Vagina (tissue), 2 donors: ENCODE measurements around the gene ETS2. TPM values are rescaled to one million over a fixed set of nuclear protein-coding genes. Genes with fewer than 3 reads are reported as not detected.
A peak's percentile ranks its signal among the peaks of the same experiment; 100 is the strongest.

Experiments used
- DNase-seq, 2 donors: peaks; one replicate each; pipeline ENCODE4 v3.0.0-alpha.2; 2017; ENCODE audit errors: extremely low spot score in 2 of 2
- H3K27ac ChIP-seq: fragments of 200-600 bp; sonication (generic); one replicate; pipeline ENCODE4 v1.5.1; 2019
- H3K27me3 ChIP-seq: fragments of 200-600 bp; sonication (generic); one replicate; pipeline ENCODE4 v1.5.1; 2019
- H3K36me3 ChIP-seq, 2 donors: fragments of 200-600 bp; sonication (generic); one replicate each; pipeline ENCODE4 v1.5.1; 2017 to 2019
- H3K4me1 ChIP-seq: fragments of 200-600 bp; sonication (generic); one replicate; pipeline ENCODE4 v1.5.1; 2019
- H3K4me3 ChIP-seq, 2 donors: fragments of 200-600 bp; sonication (generic); 1 replicate in 1 of 2; 2 replicates in 1 of 2; pipeline ENCODE4 v1.5.1; 2016 to 2019
- H3K9me3 ChIP-seq: fragments of 200-600 bp; sonication (generic); one replicate; pipeline ENCODE4 v1.5.1; 2019
- POLR2A ChIP-seq, 2 donors: fragments of 450-650 bp; IDR thresholded peaks; one replicate each; pipeline ENCODE4 v1.6.1; 2017; ENCODE audit warnings: antibody characterized with exemption in 2 of 2, mild to moderate bottlenecking in 2 of 2, moderate library complexity in 2 of 2
- POLR2AphosphoS5 ChIP-seq, 2 donors: sonication (generic); formaldehyde crosslinking; IDR thresholded peaks; one replicate each; pipeline ENCODE4 v1.9.0; 2017; ENCODE audit warnings: antibody characterized with exemption in 2 of 2, mild to moderate bottlenecking in 2 of 2, low read depth in 1 of 2; ENCODE audit not compliant: insufficient read depth in 1 of 2
- intact Hi-C: fragments of 100-400 bp; cut with DNase I; formaldehyde crosslinking; loops from one replicate; pipeline ENCODE4 v1.15.1; 2023
- total RNA-seq: library from RNA; depleted of rRNA; stranded (reverse); fragments of >200 nt; gene quantifications from one replicate; pipeline ENCODE4 v1.2.3, GENCODE V29; 2016
- TF ChIP-seq, protein P1 (sequence below), 3 experiments: fragments of 450-650 bp in 2 of 3; fragments of 200-600 bp in 1 of 3; sonication (generic) in 1 of 3; IDR thresholded peaks; one replicate each; pipeline ENCODE4 v1.5.1; 2017 to 2019; ENCODE audit warnings: antibody characterized with exemption in 3 of 3, mild to moderate bottlenecking in 2 of 3, moderate library complexity in 2 of 3

The ETS2 gene
- total RNA-seq, 1 donor from 2014 or later: 134 TPM

DNA sequence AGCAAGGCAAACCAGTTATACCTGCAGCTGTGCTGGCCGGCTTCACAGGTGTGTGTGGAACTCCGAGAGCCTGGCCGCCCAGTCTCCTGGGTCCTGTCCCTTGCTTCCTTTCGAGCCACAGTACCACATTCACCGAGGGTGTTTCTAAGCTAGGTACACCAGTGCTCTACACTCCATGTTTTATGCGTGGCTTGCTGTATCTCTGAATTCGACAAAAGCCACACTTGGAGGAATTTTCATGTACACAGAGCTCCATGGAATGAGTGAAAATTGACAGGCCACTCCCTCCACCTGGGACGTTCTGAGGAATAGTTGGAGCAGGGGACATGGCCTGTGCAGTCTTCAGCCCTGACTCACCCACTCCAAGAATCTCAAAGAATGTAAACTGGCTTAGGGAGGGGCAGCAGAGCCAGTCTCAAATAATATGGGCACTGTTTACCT, 14.0 kb downstream of the ETS2 start:
- Histone ChIP-seq H3K4me3 (no peak overlapping the region), H3K27me3 (no peaks in the 10 kb centered on the region), H3K27ac (peak overlapping the region; percentile 74), H3K4me1 (peaks cover 59% of the 10 kb centered on the region), H3K36me3 (peaks cover 3 to 90% of the 10 kb centered on the region in 2 donors), H3K9me3 (no peaks in the 10 kb centered on the region)
- TF ChIP-seq, protein P1, sequence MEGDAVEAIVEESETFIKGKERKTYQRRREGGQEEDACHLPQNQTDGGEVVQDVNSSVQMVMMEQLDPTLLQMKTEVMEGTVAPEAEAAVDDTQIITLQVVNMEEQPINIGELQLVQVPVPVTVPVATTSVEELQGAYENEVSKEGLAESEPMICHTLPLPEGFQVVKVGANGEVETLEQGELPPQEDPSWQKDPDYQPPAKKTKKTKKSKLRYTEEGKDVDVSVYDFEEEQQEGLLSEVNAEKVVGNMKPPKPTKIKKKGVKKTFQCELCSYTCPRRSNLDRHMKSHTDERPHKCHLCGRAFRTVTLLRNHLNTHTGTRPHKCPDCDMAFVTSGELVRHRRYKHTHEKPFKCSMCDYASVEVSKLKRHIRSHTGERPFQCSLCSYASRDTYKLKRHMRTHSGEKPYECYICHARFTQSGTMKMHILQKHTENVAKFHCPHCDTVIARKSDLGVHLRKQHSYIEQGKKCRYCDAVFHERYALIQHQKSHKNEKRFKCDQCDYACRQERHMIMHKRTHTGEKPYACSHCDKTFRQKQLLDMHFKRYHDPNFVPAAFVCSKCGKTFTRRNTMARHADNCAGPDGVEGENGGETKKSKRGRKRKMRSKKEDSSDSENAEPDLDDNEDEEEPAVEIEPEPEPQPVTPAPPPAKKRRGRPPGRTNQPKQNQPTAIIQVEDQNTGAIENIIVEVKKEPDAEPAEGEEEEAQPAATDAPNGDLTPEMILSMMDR (IDR thresholded peaks at IDR 0.05): no peak
- TF ChIP-seq POLR2AphosphoS5 (IDR thresholded peaks at IDR 0.05; ENCODE audit: insufficient read depth in 1 of 2, low read depth in 1 of 2): peak in 1 of 2 donors; percentile 72
- no peak for DNase-seq
- intact Hi-C loops: no loop called here

DNA sequence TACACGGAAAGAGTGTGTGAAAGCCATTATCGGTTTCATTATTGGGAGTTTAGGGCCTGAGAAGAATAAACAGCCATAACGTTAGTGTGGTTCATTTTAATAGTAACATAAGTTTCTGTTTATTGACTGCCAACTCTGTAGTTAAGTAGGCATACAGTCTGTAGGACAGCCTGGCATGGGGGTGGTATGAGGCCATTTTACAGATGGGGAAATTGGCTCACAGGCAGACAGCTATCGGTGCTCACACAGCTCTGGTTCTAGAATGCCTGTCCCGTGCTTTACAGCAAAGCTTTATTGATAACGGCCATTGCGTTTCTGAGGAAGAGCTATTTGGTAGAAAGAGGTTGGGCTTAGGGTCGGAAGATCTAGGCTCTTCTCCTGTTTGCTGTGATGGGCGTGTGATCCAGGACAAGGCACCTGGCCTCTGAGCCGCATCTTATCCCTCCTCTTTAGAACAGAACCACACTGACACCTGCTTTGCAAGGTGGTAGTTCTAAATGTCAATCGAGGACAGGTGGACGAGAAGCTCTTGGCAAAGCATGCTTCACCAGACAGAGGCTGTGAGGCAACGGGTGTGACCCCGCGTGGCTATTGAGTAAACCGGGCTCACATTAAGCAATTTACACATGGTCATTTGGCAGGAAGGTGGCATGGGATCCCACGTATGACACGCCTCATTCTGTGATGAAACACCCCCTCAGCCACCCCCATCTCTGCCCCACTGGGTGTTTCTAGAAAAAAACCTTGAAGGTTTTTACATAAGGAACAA, 14.9 kb downstream of the ETS2 start:
- intact Hi-C loops: no loop called here
- Histone ChIP-seq H3K9me3 (no peaks in the 10 kb centered on the region), H3K4me1 (peaks cover 66% of the 10 kb centered on the region), H3K27me3 (no peaks in the 10 kb centered on the region), H3K27ac (peak overlapping the region; percentile 74), H3K4me3 (no peak overlapping the region), H3K36me3 (peaks cover 3 to 81% of the 10 kb centered on the region in 2 donors)
- TF ChIP-seq, protein P1 (IDR thresholded peaks at IDR 0.05): no peak
- peak in 1 of 2 donors; percentile 30 for TF ChIP-seq POLR2AphosphoS5 (IDR thresholded peaks at IDR 0.05; ENCODE audit: insufficient read depth in 1 of 2, low read depth in 1 of 2)
- DNase-seq: peak in 1 of 2 donors; percentile 93

DNA sequence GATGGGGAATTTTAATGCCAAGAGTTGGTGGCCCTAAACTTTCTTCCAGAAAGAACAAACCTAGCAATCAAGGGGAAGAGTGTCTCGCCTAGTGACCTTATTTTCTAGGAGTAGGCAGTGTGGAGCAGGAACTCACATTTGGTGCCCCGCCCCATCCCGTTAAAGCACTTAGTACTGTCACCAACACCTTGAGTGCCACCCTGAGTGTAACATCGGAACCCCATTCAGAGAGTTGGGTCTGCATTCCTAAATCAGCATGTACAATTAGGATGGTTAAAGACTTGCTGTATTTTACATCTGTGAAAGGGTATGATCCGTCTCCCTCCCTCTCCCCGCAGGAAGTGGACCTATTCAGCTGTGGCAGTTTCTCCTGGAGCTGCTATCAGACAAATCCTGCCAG, 15.5 kb downstream of the ETS2 start:
- Histone ChIP-seq H3K27ac (peak overlapping the region; percentile 74), H3K4me1 (peaks cover 66% of the 10 kb centered on the region), H3K9me3 (no peaks in the 10 kb centered on the region), H3K27me3 (no peaks in the 10 kb centered on the region), H3K36me3 (peaks cover 3 to 77% of the 10 kb centered on the region in 2 donors), H3K4me3 (no peak overlapping the region)
- peak in 1 of 2 donors; percentile 64 for DNase-seq
- TF ChIP-seq, protein P1 (IDR thresholded peaks at IDR 0.05): no peak
- TF ChIP-seq POLR2A (IDR thresholded peaks at IDR 0.05) (no peak), POLR2AphosphoS5 (IDR thresholded peaks at IDR 0.05; ENCODE audit: insufficient read depth in 1 of 2, low read depth in 1 of 2) (no peak)
- intact Hi-C loops: no loop called here

DNA sequence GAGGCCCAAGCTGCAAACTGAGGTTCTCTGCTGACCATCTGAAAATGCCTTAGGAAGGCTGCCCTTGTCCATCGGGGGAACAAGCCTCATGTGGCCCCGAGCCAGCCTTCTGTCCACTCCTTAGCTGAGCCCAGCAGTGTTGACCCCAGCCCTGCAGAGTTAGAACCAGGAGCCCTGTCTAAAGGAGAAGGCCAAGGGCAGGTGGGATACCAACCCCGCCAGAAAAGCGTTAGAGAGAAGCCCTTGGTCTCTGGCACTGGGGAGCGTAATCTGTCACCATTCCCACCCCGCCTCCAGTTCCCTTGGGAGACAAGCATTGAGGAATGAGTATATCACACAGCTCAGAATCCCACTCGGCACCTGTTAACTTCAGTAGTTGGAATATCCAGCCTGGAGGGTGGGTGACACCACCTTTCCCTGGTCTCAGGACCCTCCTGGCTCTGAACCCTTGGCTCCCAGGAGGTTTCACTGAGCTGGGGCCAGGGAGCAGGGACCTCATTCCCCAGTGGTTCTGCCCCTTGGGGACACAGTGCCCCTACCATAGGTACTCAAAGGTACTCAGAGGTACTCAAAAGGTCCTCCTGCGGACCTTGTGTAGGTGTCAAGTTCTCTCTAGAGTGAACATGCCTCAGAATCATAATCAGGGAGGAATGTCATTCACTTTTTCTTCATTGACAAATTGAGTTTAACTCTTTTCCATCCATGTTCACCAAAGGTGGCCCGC, 16.4 kb downstream of the ETS2 start:
- intact Hi-C loops: no loop called here
- Histone ChIP-seq H3K36me3 (peaks cover 3 to 68% of the 10 kb centered on the region in 2 donors), H3K27ac (peak overlapping the region; percentile 74), H3K27me3 (no peaks in the 10 kb centered on the region), H3K9me3 (no peaks in the 10 kb centered on the region), H3K4me1 (peaks cover 64% of the 10 kb centered on the region), H3K4me3 (no peak overlapping the region)
- DNase-seq: peak in 1 of 2 donors; percentile 72
- TF ChIP-seq, protein P1 (IDR thresholded peaks at IDR 0.05): no peak
- TF ChIP-seq POLR2AphosphoS5 (IDR thresholded peaks at IDR 0.05; ENCODE audit: insufficient read depth in 1 of 2, low read depth in 1 of 2) (no peak), POLR2A (IDR thresholded peaks at IDR 0.05) (no peak)
